ENCODE measurements around the gene KIF16B.
A peak's percentile ranks its signal among the peaks of the same experiment; 100 is the strongest.

The KIF16B gene

GRCh38 chr20:16424780-16425179 is 148.5 kb downstream of the KIF16B start:
- no peak for DNase-seq

GRCh38 chr20:16423311-16424212 is 149.7 kb downstream of the KIF16B start:
- no peak for DNase-seq

GRCh38 chr20:16419138-16419715 is 154.0 kb downstream of the KIF16B start:
- no peak for DNase-seq

- DNase-seq, result no peak
Observed at GRCh38 chr20:16418616-16419015, 154.6 kb downstream of the KIF16B start.

GRCh38 chr20:16417001-16417400 is 156.2 kb downstream of the KIF16B start:
- DNase-seq, result peak; percentile 24

GRCh38 chr20:16415071-16416053 is 157.9 kb downstream of the KIF16B start:
- DNase-seq, result no peak

GRCh38 chr20:16412906-16413305 is 160.3 kb downstream of the KIF16B start:
- DNase-seq, result no peak

GRCh38 chr20:16411361-16411760 is 161.9 kb downstream of the KIF16B start:
- no peak for DNase-seq

GRCh38 chr20:16410626-16411025 is 162.6 kb downstream of the KIF16B start:
- DNase-seq, result no peak

- DNase-seq, result no peak
Observed at GRCh38 chr20:16408981-16409380, 164.3 kb downstream of the KIF16B start.

- DNase-seq, result no peak
Observed at GRCh38 chr20:16407251-16408067, 165.8 kb downstream of the KIF16B start.

GRCh38 chr20:16405254-16405653 is 168.0 kb downstream of the KIF16B start:
- no peak for DNase-seq

GRCh38 chr20:16404640-16405039 is 168.6 kb downstream of the KIF16B start:
- no peak for DNase-seq

- DNase-seq, result no peak
Observed at GRCh38 chr20:16404171-16404570, 169.1 kb downstream of the KIF16B start.

GRCh38 chr20:16400234-16400633 is 173.0 kb downstream of the KIF16B start:
- no peak for DNase-seq

- no peak for DNase-seq
Observed at GRCh38 chr20:16399801-16400200, 173.4 kb downstream of the KIF16B start.

GRCh38 chr20:16397086-16397485 is 176.2 kb downstream of the KIF16B start:
- DNase-seq, result no peak

- DNase-seq, result no peak
Observed at GRCh38 chr20:16395366-16395765, 177.9 kb downstream of the KIF16B start.

- DNase-seq, result no peak
Observed at GRCh38 chr20:16394784-16395183, 178.5 kb downstream of the KIF16B start.

GRCh38 chr20:16393836-16394235 is 179.4 kb downstream of the KIF16B start:
- peak; percentile 27 for DNase-seq

GRCh38 chr20:16393297-16393696 is 180.0 kb downstream of the KIF16B start:
- DNase-seq, result no peak

- no peak for DNase-seq
Observed at GRCh38 chr20:16392346-16392745, 180.9 kb downstream of the KIF16B start.

Data from kidney glomerular epithelial cell (primary cell).